NCI-H2196 (cell line): ENCODE measurements around the gene VMO1.
A peak's percentile ranks its signal among the peaks of the same experiment; 100 is the strongest.

ENCODE experiments used
- DNase-seq: peaks from one replicate; lab custom pipeline; 2025; ENCODE audit not compliant: unreplicated experiment; lab: John Stamatoyannopoulos, UW

VMO1 gene

GRCh38 chr17:4766201-4766600 lies 20.0 kb downstream of the VMO1 start:
- DNase-seq, result no peak

DNA sequence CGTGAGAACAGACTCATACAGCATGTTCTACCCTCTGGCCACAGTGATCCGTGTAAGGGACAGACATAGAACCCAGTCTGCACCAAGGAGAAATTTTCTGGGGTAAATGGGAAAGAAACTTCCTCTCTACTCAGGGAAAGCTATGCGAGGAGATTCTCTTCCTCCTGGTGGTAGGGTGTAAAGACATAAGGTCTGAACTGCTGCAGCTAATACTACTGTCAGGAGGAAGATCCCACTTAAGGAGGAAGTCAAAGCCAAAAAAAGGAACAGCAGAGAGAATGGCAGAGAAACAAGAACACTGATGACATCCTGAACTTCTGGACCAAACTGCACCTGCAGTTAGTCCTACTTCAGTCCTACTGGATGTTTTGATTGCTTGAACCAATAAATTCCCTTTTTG lies 21.6 kb downstream of the VMO1 start:
- no peak for DNase-seq

- no peak for DNase-seq
Observed at GRCh38 chr17:4759776-4760236, 26.4 kb downstream of the VMO1 start.

DNA sequence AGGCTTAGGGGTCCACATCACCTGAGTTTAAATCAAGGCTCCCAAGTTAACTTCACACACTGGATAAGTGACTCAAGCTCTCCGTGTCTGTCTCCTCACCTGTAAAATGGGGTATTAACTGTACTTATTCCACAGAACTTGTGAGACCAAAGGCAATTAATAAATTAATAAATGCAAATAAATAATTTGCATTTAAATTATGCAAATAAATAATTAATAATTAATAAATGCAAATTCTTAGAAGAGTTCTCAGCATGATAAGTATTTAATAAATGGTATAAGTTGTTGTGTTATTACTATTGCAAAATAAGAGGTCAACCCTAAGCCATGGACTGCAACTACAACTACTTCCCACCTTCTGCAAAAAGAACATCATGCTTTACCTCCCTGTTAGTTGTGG lies 32.8 kb downstream of the VMO1 start:
- no peak for DNase-seq

DNA sequence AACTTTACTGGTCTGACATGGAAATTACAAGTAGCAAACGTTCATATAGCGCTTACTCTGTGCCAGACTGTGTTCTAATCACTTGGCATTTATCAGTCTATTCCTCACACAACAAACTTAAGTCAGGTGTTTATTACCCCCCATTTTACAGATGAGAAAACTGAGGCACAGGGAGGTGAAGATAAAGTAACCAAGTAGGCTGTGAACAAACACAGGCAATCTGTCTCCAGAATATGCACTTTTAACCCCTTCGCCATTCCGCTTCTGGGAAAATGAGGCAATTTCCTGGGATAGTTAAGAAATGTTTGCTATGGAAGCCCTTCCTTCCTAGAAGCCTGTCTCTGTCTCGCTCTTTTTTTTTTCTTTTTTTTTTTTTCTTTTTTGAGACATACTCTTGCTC lies 34.2 kb downstream of the VMO1 start:
- no peak for DNase-seq

GRCh38 chr17:4750606-4751005 lies 35.6 kb downstream of the VMO1 start:
- DNase-seq, result no peak

GRCh38 chr17:4748686-4749085 lies 37.5 kb downstream of the VMO1 start:
- DNase-seq, result no peak

DNA sequence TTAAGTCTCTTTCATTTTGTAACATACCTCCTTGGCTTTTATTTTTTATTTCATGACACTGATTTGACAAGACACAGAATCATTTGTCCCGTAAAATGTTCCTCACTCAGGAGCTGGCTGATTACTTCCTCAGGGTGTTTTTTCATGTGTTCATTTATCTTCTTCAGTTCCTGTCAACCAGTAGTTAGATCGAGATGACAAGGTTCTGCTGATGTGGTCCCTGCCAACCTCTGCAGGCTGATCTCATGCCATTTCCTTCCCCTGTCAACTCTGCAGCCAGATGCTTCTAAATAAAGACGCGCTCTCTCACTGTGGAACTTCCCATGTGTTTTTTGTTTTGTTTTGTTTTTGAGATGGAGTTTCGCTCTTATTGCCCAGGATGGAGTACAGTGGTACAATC lies 38.3 kb downstream of the VMO1 start:
- no peak for DNase-seq

DNA sequence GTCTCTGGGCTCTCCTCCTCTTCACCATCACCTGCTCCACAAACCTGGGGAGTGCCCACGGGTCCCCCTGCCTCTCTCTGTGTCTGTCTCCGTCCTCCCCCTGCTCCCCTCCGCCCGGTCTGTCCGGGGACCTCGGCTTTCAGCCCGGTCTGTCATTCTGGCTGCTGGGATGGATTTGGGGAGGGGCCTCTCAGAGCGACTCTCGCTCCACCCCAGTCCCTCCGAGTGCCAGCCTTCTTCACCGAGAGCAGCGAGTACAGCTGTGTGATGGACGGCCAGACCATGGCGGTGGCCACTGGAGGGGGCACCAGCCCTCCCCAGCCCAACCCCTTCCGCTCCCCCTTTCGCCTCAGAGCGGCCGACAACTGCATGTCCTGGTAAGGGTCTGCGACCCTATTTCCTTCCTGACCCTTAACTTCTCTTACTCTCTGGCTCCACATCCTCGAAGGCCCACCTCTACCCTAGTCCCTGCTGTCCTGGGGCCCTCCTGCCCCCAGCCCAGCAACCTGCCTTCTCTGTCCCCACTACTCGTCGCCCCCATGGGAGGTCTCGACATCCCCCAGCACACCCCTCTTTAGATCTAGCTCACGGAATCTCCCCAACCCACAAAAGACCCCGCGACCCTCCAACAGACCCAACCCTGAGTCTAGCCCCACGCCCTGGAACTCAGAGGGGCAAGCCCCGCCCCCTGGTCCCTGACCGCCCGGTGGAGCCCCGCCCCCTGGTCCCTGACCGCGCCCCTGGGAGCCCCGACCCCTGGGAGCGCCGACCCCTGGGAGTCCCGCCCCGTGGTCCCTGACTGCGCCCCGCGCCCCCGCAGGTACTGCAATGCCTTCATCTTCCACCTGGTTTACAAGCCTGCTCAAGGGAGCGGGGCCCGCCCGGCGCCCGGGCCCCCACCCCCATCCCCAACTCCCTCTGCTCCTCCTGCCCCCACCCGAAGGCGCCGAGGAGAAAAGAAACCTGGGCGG lies 40.9 kb downstream of the VMO1 start:
- DNase-seq, result no peak

- DNase-seq, result no peak
Observed at GRCh38 chr17:4743898-4744297, 42.3 kb downstream of the VMO1 start.

- DNase-seq, result no peak
Observed at GRCh38 chr17:4743216-4743615, 42.9 kb downstream of the VMO1 start.

DNA sequence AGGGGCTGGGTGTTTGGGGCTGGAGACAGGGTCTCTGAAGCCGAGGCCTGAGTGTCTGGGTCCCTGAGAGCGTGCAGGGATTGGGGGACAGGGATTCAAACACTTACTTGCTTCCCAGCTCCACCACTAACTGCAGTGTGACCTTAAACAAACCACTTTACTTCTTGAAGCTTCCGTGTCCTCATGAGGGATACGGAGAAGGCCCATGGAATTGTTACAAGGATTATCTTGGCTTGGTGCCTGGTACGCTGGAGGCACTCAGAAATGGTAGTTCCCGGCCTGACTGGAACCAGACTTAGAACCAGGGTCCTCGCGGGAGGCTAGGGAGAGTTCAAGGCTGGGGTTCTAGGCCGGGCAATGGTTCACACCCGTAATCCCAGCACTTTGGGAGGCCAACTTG lies 43.5 kb downstream of the VMO1 start:
- DNase-seq, result no peak

GRCh38 chr17:4742133-4742532 lies 44.0 kb downstream of the VMO1 start:
- no peak for DNase-seq

- DNase-seq, result no peak
Observed at GRCh38 chr17:4741544-4741943, 44.6 kb downstream of the VMO1 start.

DNA sequence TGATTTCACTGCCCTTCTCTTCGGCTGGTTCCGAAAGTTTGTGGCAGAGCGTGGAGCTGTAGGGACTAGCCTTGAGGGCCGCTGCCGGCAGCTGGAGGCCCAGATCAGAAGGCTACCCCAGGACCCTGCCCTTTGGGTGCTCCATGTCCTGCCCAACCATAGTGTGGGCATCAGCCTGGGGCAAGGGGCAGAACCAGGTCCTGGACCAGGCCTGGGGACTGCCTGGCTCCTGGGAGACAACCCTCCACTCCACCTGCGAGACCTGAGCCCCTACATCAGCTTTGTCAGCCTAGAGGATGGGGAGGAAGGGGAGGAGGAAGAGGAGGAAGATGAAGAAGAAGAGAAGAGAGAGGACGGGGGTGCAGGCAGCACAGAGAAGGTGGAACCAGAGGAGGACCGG lies 45.6 kb downstream of the VMO1 start:
- no peak for DNase-seq

DNA sequence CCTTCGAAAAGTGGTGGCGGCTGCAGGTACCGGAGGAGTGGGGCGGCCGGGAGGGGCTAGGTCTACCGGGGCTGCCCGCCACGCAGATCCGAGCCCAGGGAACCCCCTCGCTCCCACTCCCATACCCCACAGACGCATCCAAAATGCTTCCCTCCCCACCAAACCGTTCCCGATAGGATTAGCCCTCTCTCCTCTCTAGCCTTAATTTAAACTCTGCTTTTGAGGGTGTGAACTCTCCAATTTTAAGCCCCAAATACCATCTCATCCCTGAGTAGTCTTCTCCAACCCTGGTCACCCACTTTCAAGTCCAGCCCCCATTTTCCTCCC lies 46.2 kb downstream of the VMO1 start:
- DNase-seq, result no peak

- peak; percentile 19 for DNase-seq
Observed at GRCh38 chr17:4739122-4740024, 46.8 kb downstream of the VMO1 start, which contains the start of the genes CXCL16 and ZMYND15. Gene CXCL16, minus strand, starts transcription at chr17:4739928. Its CDS starts 589 bp downstream, at chr17:4739339. Gene ZMYND15, plus strand, starts transcription at chr17:4739833. Its CDS starts 716 bp downstream, at chr17:4740549.

- no peak for DNase-seq
Observed at GRCh38 chr17:4738136-4739121, 47.7 kb downstream of the VMO1 start.

GRCh38 chr17:4735876-4736651 lies 50.1 kb downstream of the VMO1 start:
- DNase-seq, result no peak
